Stomach (tissue), 9 donors: Measurements from ENCODE around the gene PLEKHS1. TPM values are rescaled to one million over a fixed set of nuclear protein-coding genes. Genes with fewer than 3 reads are reported as not detected.

Experiments
- DNase-seq, 2 donors: peaks; one replicate each; pipeline versions ENCODE4 v3.0.0 to v3.0.0-alpha.2; 2013 to 2019
- H3K27ac ChIP-seq, 5 donors: fragments of 200-600 bp in 4 of 5; sonication (generic) in 4 of 5; one replicate each; pipeline ENCODE4 v1.5.1; 2013 to 2019; ENCODE audit warnings: mild to moderate bottlenecking in 1 of 5, moderate library complexity in 1 of 5
- H3K27me3 ChIP-seq, 3 donors: fragments of 200-600 bp; sonication (generic); one replicate each; pipeline ENCODE4 v1.5.1; 2017 to 2019; ENCODE audit warnings: mixed run types in 1 of 3
- H3K36me3 ChIP-seq, 4 donors: fragments of 200-600 bp; sonication (generic); 1 replicate in 3 of 4; 2 replicates in 1 of 4; pipeline ENCODE4 v1.5.1; 2016 to 2019
- H3K4me1 ChIP-seq, 4 donors: fragments of 200-600 bp; sonication (generic); one replicate each; pipeline ENCODE4 v1.5.1; 2016 to 2019
- H3K4me3 ChIP-seq, 4 donors: fragments of 200-600 bp; sonication (generic) in 3 of 4; one replicate each; pipeline ENCODE4 v1.5.1; 2016 to 2019; ENCODE audit warnings: mild to moderate bottlenecking in 1 of 4
- H3K9me3 ChIP-seq, 4 donors: fragments of 200-600 bp; sonication (generic); one replicate each; pipeline ENCODE4 v1.5.1; 2016 to 2019
- CTCF ChIP-seq, 7 experiments: fragments of 450-650 bp in 4 of 7; fragments of 200-600 bp in 3 of 7; sonication (generic) in 3 of 7; IDR thresholded peaks; one replicate each; pipeline ENCODE4 v1.5.1; 2016 to 2019; ENCODE audit warnings: antibody characterized with exemption in 7 of 7, control low read depth in 2 of 7, mild to moderate bottlenecking in 1 of 7
- EP300 ChIP-seq: sonication (generic); formaldehyde crosslinking; IDR thresholded peaks from one replicate; pipeline ENCODE4 v1.6.1; 2017; ENCODE audit warnings: antibody characterized with exemption
- POLR2A ChIP-seq, 4 donors: fragments of 450-650 bp; IDR thresholded peaks; one replicate each; pipeline ENCODE4 v1.6.1; 2016; ENCODE audit warnings: antibody characterized with exemption in 4 of 4, control low read depth in 2 of 4, mild to moderate bottlenecking in 1 of 4, moderate library complexity in 1 of 4
- POLR2AphosphoS5 ChIP-seq, 3 donors: sonication (generic); formaldehyde crosslinking; IDR thresholded peaks; one replicate each; pipeline ENCODE4 v1.6.1; 2016; ENCODE audit warnings: antibody characterized with exemption in 3 of 3
- WGBS, 5 donors: extraction: QIAGEN DNeasy Blood & Tissue Kit in 3 of 5; methylation state at CpG; one replicate each; pipeline versions ENCODE4 v1.1.5 to v1.1.7; 2013 to 2018; 5-methylcytosine and 5-hydroxymethylcytosine counted together
- intact Hi-C: fragments of 100-400 bp; cut with DNase I; formaldehyde crosslinking; loops from one replicate; pipeline ENCODE4 v1.15.1; 2023; ENCODE audit warnings: low total_unique reads
- polyA plus RNA-seq, 3 donors: library from polyadenylated mRNA; stranded (reverse); fragments of 200-250 nt; gene quantifications; one replicate each; pipeline ENCODE4 v1.2.3, GENCODE V29; 2013
- total RNA-seq, 5 donors: library from RNA; depleted of rRNA; stranded (reverse); fragments of >200 nt; gene quantifications; one replicate each; pipeline versions ENCODE4 v1.1.0 to v1.2.3, GENCODE V29; 2014 to 2016
- donor health status: healthy with polysubstance abuse.
- donor health status: Bipolar disorder and iron deficiency.
- donor health status: healthy.

Gene PLEKHS1
- total and polyA plus RNA-seq, 8 donors, result 0.46 to 2.9 (median 1.7) TPM; not detected in 1

- WGBS, 5 donors, result 31 to 58% (median 50%) methylated on average over 8 of the region's 8 CpGs
- intact Hi-C loops, result loop anchor here (10.0 kb wide), 1 partner anchor 382 kb away; no protein-coding TSS in a partner anchor
These were observed 38.5 kb upstream of the PLEKHS1 start for GRCh38 chr10:113712755-113713639.

GRCh38 chr10:113713640-113713982 lies 37.9 kb upstream of the PLEKHS1 start:
- peak overlapping the region in 4 of 5 donors; percentile 14 to 59 (median 36) for H3K27ac ChIP-seq

More at GRCh38 chr10:113712755-113713639, 38.5 kb upstream of the PLEKHS1 start:
- no peak overlapping the region for H3K4me3 ChIP-seq
- H3K9me3 ChIP-seq, result no peaks in the 10 kb centered on the region
- no peaks in the 10 kb centered on the region for H3K27me3 ChIP-seq
- peaks cover 24 to 60% (median 47%) of the 10 kb centered on the region in 4 donors for H3K4me1 ChIP-seq
- DNase-seq, result peak in 1 of 2 donors; percentile 33
- H3K36me3 ChIP-seq, result peaks cover 0 to 39% (median 25%) of the 10 kb centered on the region in 4 donors
- peak overlapping the region in 4 of 5 donors; percentile 14 to 59 (median 47) for H3K27ac ChIP-seq
- no peak for TF ChIP-seq EP300
- TF ChIP-seq POLR2AphosphoS5 (IDR thresholded peaks at IDR 0.05), result peak in 1 of 3 donors; percentile 8
- no peak for TF ChIP-seq POLR2A (IDR thresholded peaks at IDR 0.05)

GRCh38 chr10:113716109-113716910 lies 35.2 kb upstream of the PLEKHS1 start:
- Histone ChIP-seq H3K4me1 (peaks cover 11 to 44% (median 25%) of the 10 kb centered on the region in 4 donors), H3K27ac (no peak overlapping the region), H3K36me3 (peaks cover 6 to 51% (median 41%) of the 10 kb centered on the region in 4 donors), H3K4me3 (no peak overlapping the region), H3K27me3 (no peaks in the 10 kb centered on the region), H3K9me3 (no peaks in the 10 kb centered on the region)
- DNase-seq, result no peak
- intact Hi-C loops, result loop anchor here (10.0 kb wide), 1 partner anchor 378 kb away; no protein-coding TSS in a partner anchor
- WGBS, 5 donors, result 64 to 88% (median 67%) methylated on average over 2 of the region's 2 CpGs
- TF ChIP-seq EP300 (no peak), POLR2A (IDR thresholded peaks at IDR 0.05) (no peak), CTCF (IDR thresholded peaks at IDR 0.05) (no peak), POLR2AphosphoS5 (IDR thresholded peaks at IDR 0.05) (no peak)

More at GRCh38 chr10:113713640-113713982, 37.9 kb upstream of the PLEKHS1 start:
- H3K36me3 ChIP-seq, result peaks cover 0 to 37% (median 26%) of the 10 kb centered on the region in 4 donors
- no peaks in the 10 kb centered on the region for H3K27me3 ChIP-seq
- intact Hi-C loops, result loop anchor here (10.0 kb wide), 1 partner anchor 381 kb away; no protein-coding TSS in a partner anchor
- WGBS, 5 donors, result 34 to 70% (median 39%) methylated on average over 2 of the region's 2 CpGs
- H3K4me3 ChIP-seq, result no peak overlapping the region
- DNase-seq, result no peak
- H3K4me1 ChIP-seq, result peaks cover 24 to 58% (median 44%) of the 10 kb centered on the region in 4 donors
- no peaks in the 10 kb centered on the region for H3K9me3 ChIP-seq
- TF ChIP-seq POLR2A (IDR thresholded peaks at IDR 0.05) (no peak), EP300 (no peak)

GRCh38 chr10:113718969-113719822 lies 32.3 kb upstream of the PLEKHS1 start:
- H3K36me3 ChIP-seq, result peaks cover 17 to 73% (median 66%) of the 10 kb centered on the region in 4 donors

More at GRCh38 chr10:113718969-113719822, 32.3 kb upstream of the PLEKHS1 start:
- 94 to 96% (median 95%) methylated on average over 21 of the region's 21 CpGs for WGBS, 5 donors
- Histone ChIP-seq H3K9me3 (no peaks in the 10 kb centered on the region), H3K4me1 (peaks cover 0 to 15% (median 2%) of the 10 kb centered on the region in 4 donors), H3K27ac (no peak overlapping the region), H3K27me3 (no peaks in the 10 kb centered on the region), H3K4me3 (no peak overlapping the region)
- no peak for DNase-seq
- TF ChIP-seq CTCF (IDR thresholded peaks at IDR 0.05), result no peak
- no peak for TF ChIP-seq EP300
- TF ChIP-seq POLR2AphosphoS5 (IDR thresholded peaks at IDR 0.05), result no peak
- no peak for TF ChIP-seq POLR2A (IDR thresholded peaks at IDR 0.05)
- intact Hi-C loops, result loop anchor here (10.0 kb wide), 1 partner anchor 376 kb away; no protein-coding TSS in a partner anchor
